ENCODE data around the gene OBSL1. TPM values are rescaled to one million over a fixed set of nuclear protein-coding genes. Genes with fewer than 3 reads are reported as not detected.

OBSL1 gene
- total RNA-seq, 1 donor from 2014 or later, result 9.2 TPM

DNA sequence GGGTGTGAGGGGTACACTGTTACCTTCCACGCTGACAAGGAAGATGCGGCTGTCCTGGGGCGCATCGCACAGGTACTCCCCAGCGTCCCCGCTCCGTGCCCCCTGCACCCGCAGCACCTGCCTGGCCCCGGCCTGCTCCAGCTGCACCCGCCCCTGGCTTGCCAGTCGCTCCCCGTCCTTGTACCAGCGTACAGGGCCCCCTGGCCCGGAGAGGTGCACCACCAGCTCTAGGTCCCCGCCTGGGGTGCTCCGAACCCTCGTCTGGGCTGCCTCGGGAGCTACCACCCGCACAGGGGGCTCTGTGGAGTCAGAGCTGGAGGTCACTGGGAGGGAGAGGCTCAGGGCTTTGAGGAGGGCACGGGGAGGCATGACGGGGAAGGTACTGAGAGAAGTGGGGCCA, 14.0 kb downstream of the OBSL1 start:
- no peak for FAIRE-seq
- TF ChIP-seq, protein P1, sequence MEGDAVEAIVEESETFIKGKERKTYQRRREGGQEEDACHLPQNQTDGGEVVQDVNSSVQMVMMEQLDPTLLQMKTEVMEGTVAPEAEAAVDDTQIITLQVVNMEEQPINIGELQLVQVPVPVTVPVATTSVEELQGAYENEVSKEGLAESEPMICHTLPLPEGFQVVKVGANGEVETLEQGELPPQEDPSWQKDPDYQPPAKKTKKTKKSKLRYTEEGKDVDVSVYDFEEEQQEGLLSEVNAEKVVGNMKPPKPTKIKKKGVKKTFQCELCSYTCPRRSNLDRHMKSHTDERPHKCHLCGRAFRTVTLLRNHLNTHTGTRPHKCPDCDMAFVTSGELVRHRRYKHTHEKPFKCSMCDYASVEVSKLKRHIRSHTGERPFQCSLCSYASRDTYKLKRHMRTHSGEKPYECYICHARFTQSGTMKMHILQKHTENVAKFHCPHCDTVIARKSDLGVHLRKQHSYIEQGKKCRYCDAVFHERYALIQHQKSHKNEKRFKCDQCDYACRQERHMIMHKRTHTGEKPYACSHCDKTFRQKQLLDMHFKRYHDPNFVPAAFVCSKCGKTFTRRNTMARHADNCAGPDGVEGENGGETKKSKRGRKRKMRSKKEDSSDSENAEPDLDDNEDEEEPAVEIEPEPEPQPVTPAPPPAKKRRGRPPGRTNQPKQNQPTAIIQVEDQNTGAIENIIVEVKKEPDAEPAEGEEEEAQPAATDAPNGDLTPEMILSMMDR (IDR thresholded peaks at IDR 0.05; ENCODE audit: insufficient read depth, low read length, severe bottlenecking), result no peak

DNA sequence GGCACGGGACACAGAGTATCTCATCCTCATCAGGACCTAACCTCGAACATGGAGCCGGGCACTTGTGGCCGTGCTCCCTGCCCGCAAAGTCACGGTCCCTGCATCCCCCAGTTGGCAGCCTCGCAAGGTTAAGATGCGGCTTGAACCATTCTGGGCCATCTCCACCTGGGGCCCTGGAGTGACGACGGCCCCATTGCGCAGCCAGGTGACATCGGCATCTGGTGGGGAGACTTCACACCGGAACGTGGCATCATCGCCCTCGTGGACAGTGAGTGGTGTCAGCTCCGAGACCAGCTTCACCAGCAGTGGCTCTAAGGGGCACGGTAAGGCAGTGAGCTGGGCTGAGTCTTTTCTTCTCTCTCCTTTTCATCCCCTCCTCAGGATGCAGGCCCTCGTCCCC, 14.9 kb downstream of the OBSL1 start:
- Histone ChIP-seq H3K27me3 (ENCODE audit: control insufficient read depth, insufficient read depth, low read length) (peaks cover 3% of the 10 kb centered on the region), H3K4me3 (ENCODE audit: low read depth, low read length) (no peak overlapping the region), H3K36me3 (ENCODE audit: control insufficient read depth, insufficient read depth, low read length) (no peaks in the 10 kb centered on the region)
- no peak for DNase-seq (ENCODE audit: low read depth)
- FAIRE-seq, result no peak
- TF ChIP-seq, protein P1 (IDR thresholded peaks at IDR 0.05; ENCODE audit: insufficient read depth, low read length, severe bottlenecking), result no peak

More for the DNA sequence above, 14.0 kb downstream of the OBSL1 start:
- Histone ChIP-seq H3K36me3 (ENCODE audit: control insufficient read depth, insufficient read depth, low read length) (no peaks in the 10 kb centered on the region), H3K4me3 (ENCODE audit: low read depth, low read length) (no peak overlapping the region), H3K27me3 (ENCODE audit: control insufficient read depth, insufficient read depth, low read length) (peaks cover 3% of the 10 kb centered on the region)
- DNase-seq (ENCODE audit: low read depth), result no peak

DNA sequence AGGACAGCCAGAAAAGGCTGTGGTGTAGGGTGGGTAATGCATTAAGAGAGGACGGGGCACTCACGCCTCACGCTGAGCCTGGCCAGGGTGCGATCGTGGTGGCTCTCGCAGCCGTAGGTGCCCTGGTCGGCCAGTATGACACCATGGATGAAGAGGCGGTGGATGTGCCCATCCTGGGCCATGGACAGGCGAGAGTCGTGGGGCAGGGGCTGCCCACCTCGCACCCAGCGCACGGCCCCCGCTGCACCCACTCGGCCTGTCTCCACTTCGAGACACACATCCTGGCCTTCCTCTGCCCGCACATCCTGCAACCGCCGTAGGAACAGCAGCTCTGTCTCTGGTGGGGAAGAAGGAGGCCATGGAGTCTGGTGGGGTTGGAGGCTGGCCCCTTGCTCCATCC, 15.4 kb downstream of the OBSL1 start:
- FAIRE-seq (no peak), DNase-seq (ENCODE audit: low read depth) (no peak)
- TF ChIP-seq, protein P1 (IDR thresholded peaks at IDR 0.05; ENCODE audit: insufficient read depth, low read length, severe bottlenecking), result no peak
- Histone ChIP-seq H3K4me3 (ENCODE audit: low read depth, low read length) (no peak overlapping the region), H3K36me3 (ENCODE audit: control insufficient read depth, insufficient read depth, low read length) (no peaks in the 10 kb centered on the region), H3K27me3 (ENCODE audit: control insufficient read depth, insufficient read depth, low read length) (peaks cover 3% of the 10 kb centered on the region)

DNA sequence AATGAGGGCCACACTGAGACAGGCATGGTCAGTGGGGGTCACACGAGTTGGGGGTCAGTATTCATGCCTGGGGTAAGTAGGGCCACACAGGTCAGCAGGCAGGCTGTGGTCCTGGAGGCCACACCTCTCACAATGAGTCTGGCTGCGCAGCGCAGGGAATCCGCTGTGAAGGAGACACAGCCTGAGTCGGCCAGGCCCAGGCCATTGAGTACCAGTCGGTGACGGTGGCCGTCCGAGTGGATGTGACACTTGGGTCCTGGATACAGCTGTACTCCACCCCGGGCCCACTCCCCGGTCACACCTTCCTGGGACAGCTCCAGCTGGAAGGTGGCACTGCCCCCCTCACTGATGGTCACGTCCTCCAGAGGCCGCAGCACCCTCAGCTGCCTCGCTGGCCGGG, 17.0 kb downstream of the OBSL1 start:
- FAIRE-seq (no peak), DNase-seq (ENCODE audit: low read depth) (no peak)
- Histone ChIP-seq H3K36me3 (ENCODE audit: control insufficient read depth, insufficient read depth, low read length) (no peaks in the 10 kb centered on the region), H3K4me3 (ENCODE audit: low read depth, low read length) (no peak overlapping the region), H3K27me3 (ENCODE audit: control insufficient read depth, insufficient read depth, low read length) (peaks cover 3% of the 10 kb centered on the region)
- TF ChIP-seq, protein P1 (IDR thresholded peaks at IDR 0.05; ENCODE audit: insufficient read depth, low read length, severe bottlenecking), result no peak

DNA sequence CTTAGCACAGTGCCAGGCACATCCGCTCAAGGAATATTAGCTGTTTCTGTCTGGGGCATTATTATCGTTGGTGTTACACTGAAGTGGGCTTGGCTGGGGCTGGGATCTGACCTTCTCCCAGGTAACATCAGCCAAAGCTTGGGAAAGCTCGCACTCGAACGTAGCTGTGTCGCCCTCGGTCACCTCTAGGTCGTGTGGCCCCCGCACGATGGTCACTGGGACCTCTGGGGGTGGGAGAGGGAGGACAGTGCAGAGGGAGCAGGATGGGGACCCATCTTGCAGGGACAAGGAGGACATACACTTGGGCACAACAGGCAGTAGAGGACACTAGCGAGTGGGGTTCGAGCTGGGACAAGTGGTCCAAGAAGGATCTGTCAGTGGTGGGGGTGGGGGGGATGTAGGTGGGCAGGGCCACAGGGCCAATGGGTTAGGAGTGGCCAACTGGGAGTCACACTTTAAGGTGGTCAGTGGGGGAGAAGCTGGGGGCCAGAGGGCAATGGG, 17.8 kb downstream of the OBSL1 start:
- no peak for DNase-seq (ENCODE audit: low read depth)
- FAIRE-seq, result no peak
- no peak overlapping the region for H3K4me3 ChIP-seq (ENCODE audit: low read depth, low read length)
- H3K36me3 ChIP-seq (ENCODE audit: control insufficient read depth, insufficient read depth, low read length), result no peaks in the 10 kb centered on the region
- H3K27me3 ChIP-seq (ENCODE audit: control insufficient read depth, insufficient read depth, low read length), result peaks cover 3% of the 10 kb centered on the region
- TF ChIP-seq, protein P1 (IDR thresholded peaks at IDR 0.05; ENCODE audit: insufficient read depth, low read length, severe bottlenecking), result no peak

GRCh38 chr2:219553168-219553417, 18.2 kb downstream of the OBSL1 start:
- no peak for DNase-seq (ENCODE audit: low read depth)
- Histone ChIP-seq H3K36me3 (ENCODE audit: control insufficient read depth, insufficient read depth, low read length) (no peaks in the 10 kb centered on the region), H3K4me3 (ENCODE audit: low read depth, low read length) (peak overlapping the region; percentile 62), H3K27me3 (ENCODE audit: control insufficient read depth, insufficient read depth, low read length) (peaks cover 3% of the 10 kb centered on the region)
- TF ChIP-seq, protein P1 (IDR thresholded peaks at IDR 0.05; ENCODE audit: insufficient read depth, low read length, severe bottlenecking), result no peak
- FAIRE-seq, result no peak
